Measurements from ENCODE around the gene TMEM35A.

Gene TMEM35A

GRCh38 chrX:101057093-101057714, 21.5 kb upstream of the TMEM35A start:
- peak; percentile 24 for DNase-seq (ENCODE audit: low read depth, low spot score)
- ChIA-PET POLR2A (no interaction called here), CTCF (no interaction called here)
- no peak for TF ChIP-seq CTCF (IDR thresholded peaks at IDR 0.05; ENCODE audit: insufficient read depth, low read length, missing control alignments)
- H3K4me3 ChIP-seq (ENCODE audit: low read depth, low read length): no peak overlapping the region

GRCh38 chrX:101062176-101062575, 16.5 kb upstream of the TMEM35A start:
- ChIA-PET POLR2A (interaction anchor here (0.7 kb wide), 1 partner anchor 17 kb away, joined by 3 read pairs; no protein-coding TSS in a partner anchor), CTCF (no interaction called here)
- no peak for TF ChIP-seq CTCF (IDR thresholded peaks at IDR 0.05; ENCODE audit: insufficient read depth, low read length, missing control alignments)
- no peak overlapping the region for H3K4me3 ChIP-seq (ENCODE audit: low read depth, low read length)
- peak; percentile 21 for DNase-seq (ENCODE audit: low read depth, low spot score)

- CTCF ChIA-PET: no interaction called here
These were observed 7.1 kb upstream of the TMEM35A start for GRCh38 chrX:101071582-101071981.

GRCh38 chrX:101079736-101080270, 1.1 kb downstream of the TMEM35A start:
- no peak for DNase-seq (ENCODE audit: low read depth, low spot score)
- peak overlapping the region; percentile 56 for H3K4me3 ChIP-seq (ENCODE audit: low read depth, low read length)
- no peak for TF ChIP-seq CTCF (IDR thresholded peaks at IDR 0.05; ENCODE audit: insufficient read depth, low read length, missing control alignments)
- ChIA-PET POLR2A (no interaction called here), CTCF (no interaction called here)

More at GRCh38 chrX:101071582-101071981, 7.1 kb upstream of the TMEM35A start:
- DNase-seq (ENCODE audit: low read depth, low spot score): no peak
- POLR2A ChIA-PET: no interaction called here
- no peak overlapping the region for H3K4me3 ChIP-seq (ENCODE audit: low read depth, low read length)
- TF ChIP-seq CTCF (IDR thresholded peaks at IDR 0.05; ENCODE audit: insufficient read depth, low read length, missing control alignments): no peak

GRCh38 chrX:101080326-101081124, 1.8 kb downstream of the TMEM35A start:
- H3K4me3 ChIP-seq (ENCODE audit: low read depth, low read length): peak overlapping the region; percentile 3
- ChIA-PET POLR2A (no interaction called here), CTCF (no interaction called here)
- TF ChIP-seq CTCF (IDR thresholded peaks at IDR 0.05; ENCODE audit: insufficient read depth, low read length, missing control alignments): no peak
- DNase-seq (ENCODE audit: low read depth, low spot score): no peak

GRCh38 chrX:101081231-101081630, 2.6 kb downstream of the TMEM35A start:
- no peak overlapping the region for H3K4me3 ChIP-seq (ENCODE audit: low read depth, low read length)
- ChIA-PET POLR2A (no interaction called here), CTCF (no interaction called here)
- TF ChIP-seq CTCF (IDR thresholded peaks at IDR 0.05; ENCODE audit: insufficient read depth, low read length, missing control alignments): no peak
- no peak for DNase-seq (ENCODE audit: low read depth, low spot score)
